OCI-M2 (cell line): ENCODE data around the gene PACS2.
"Not testable (repeated sequence)": the region's sequence is repeated elsewhere in the genome, so short reads cannot be mapped to it uniquely, and the experiment has no call there.

Source experiments
- DNase-seq: peaks from one replicate; lab custom pipeline; 2025; ENCODE audit not compliant: unreplicated experiment; lab: John Stamatoyannopoulos, UW

Gene PACS2

GRCh38 chr14:105348169-105348944 lies 33.8 kb downstream of the PACS2 start:
- no peak for DNase-seq

- DNase-seq, result no peak
Observed at GRCh38 chr14:105348945-105349699, 34.6 kb downstream of the PACS2 start.

- DNase-seq, result no peak
Observed at GRCh38 chr14:105349992-105350391, 35.4 kb downstream of the PACS2 start.

GRCh38 chr14:105350450-105351244 lies 36.1 kb downstream of the PACS2 start:
- no peak for DNase-seq

DNA sequence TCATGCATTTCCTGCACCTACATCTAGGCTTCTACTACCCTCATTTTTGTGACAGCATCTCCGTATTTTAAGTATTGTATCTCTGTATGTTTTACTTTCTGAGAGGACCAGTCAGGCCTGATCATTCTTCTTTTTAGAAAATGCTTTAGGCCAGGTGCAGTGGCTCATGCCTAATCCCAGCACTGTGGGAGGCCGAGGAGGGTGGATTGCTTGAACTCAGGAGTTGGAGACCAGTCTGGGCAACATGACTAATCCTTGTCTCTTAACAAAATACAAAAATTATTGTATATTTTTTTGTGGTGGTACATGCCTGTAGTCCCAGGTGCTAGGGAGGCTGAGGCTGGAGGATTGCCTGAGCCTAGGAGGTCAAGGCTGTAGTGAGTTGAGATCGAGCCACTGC lies 36.9 kb downstream of the PACS2 start:
- DNase-seq, result no peak

DNA sequence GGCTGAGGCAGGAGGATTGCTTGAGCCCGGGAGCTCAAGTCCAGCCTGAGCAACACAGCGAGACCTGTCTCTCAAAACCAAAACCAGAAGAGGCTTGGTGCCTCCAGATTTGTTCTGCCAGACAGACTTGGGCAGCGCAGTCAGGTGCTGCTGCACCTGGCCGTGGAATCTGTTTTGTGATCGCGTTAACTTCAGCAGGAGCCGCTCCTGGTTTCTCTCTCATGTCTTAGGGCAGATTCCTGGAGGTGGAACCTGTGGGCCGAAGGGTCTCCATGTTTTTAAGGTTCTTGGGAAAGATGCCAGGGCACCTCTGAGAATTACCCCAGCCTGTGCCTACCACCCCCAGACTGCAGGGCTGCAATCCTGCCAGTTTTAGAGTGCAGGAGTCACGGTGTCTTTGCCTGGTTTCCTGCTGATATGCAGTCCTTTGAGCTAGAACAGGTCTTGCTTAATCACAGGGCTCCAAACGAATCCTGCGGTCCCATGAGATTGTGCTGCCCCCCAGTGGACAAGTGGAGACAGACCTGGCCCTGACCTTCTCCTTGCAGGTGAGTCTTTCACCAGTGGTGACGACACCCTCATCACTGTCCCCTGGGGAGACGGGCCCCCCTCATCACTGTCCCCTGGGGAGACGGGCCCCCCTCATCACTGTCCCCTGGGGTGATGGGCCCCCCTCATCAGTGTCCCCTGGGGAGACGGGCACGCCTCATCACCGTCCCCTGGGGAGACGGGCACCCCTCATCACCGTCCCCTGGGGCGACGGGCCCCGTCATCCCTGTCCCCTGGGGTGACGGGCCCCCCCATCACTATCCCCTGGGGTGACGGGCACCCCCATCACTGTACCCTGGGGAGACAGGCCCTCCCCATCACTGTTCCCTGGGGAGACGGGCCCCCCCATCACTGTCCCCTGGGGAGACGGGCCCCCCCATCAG lies 37.6 kb downstream of the PACS2 start:
- peak; percentile 20 for DNase-seq

DNA sequence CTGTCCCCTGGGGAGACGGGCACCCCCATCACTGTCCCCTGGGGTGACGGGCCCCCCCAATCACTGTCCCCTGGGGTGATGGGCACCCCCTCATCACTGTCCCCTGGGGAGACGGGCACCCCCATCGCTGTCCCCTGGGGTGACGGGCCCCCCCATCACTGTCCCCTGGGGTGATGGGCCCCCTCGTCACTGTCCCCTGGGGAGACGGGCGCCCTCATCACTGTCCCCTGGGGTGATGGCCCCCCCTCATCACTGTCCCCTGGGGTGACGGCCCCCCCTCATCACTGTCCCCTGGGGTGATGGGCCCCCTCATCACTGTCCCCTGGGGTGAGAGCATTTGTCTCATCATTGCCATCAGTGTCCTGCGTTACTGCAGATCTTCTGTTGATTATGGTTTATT lies 38.6 kb downstream of the PACS2 start:
- no peak for DNase-seq

DNA sequence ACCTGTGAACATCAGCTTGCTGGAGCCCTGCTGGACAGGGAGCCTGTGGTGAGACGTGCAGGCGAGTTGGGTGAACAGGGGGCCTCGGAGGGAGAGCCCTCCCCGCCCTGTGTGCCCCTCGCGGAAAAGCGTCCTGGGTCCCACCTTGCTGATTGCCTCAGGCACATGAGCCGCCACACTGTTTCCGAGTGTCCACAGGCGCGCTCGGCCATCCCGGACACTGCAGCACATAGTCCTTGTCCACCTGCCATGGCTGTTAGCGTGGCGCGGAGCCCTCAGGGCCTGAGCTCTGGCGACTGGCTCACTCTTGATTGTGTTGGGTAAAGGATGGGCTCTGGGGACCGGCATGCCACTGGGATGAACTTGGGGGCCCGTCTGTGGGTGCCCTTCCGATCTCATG lies 40.0 kb downstream of the PACS2 start:
- no peak for DNase-seq

DNA sequence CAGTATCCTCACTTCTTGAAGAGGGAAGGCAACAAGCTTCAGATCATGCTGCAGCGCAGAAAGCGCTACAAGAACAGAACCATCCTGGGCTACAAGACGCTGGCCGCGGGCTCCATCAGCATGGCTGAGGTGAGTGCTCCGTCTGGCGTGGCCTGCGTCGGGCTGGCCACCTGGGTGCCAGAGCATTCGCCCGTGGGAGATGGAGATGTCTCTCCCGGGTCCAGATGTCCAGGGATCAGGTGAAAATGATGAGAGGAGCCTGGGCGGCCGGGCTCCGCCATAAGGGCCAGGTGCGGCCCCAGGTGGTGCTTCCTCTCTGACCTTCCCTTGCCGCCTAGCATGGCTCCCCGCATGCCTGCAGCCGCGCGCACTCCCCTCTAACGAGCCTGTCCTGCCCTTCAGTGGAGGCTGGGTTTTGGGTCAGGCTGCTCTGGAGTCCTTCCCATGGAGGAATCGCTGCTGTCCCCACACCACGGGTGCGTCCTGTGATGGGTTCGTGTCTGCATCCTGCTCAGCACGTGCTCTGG lies 40.6 kb downstream of the PACS2 start:
- no peak for DNase-seq

DNA sequence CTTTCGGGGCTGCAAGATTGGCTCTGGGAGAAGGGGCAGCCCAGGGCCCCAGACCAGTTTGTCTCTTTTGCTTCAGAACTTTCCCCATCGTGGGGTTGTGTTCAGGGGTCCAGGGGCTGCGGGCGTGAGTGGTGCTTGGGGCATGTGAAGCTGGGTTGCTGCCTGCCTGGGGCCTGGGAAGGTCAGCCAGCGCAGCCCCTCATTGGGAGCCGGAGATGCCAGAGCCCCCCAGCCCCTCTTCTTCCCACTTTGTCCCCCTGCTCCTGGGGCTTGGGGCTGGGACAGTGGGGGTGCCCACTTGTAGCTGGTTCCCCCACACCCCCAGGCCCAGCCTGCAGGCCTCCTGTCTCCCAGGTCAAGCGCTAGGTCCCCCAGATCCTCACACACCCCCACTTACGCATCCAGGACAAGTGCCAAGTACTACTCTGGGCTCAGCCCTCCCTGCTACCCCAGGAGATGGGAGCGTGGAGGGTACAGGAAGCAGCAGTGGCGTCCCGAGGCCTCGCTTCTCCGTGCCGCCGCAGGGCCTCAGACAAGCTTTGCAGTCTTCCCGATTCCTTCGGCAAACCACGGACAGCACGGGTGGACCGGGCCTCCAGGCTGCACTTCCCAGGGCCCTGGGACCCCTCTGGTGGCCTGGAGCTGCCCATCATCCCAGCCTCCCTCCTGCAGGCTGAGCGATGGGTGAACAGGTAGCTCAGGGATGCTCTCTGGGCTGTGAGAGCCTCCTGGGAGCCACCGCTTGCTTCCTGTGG lies 41.5 kb downstream of the PACS2 start:
- no peak for DNase-seq

GRCh38 chr14:105356927-105357326 lies 42.4 kb downstream of the PACS2 start:
- no peak for DNase-seq

DNA sequence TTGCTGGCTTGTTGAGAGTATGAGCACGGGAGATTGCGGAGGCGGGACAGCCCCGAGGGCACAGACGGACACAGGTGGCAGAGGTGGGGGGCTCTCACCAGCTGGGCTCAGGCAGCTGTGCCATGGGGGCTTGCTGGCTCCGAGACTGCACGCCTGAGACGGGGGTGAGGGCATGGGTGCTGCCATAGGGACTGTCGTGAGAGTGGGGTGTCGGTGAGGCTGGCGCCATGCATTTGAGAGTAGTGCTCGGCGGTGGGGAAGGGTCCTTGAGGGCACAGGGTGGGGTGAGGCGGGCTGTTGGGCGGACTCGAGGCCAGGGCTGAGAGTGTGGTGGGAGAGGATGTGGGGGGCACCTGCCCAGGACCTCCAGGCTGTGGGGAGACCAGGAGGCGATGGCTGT lies 43.1 kb downstream of the PACS2 start:
- DNase-seq, result no peak

DNA sequence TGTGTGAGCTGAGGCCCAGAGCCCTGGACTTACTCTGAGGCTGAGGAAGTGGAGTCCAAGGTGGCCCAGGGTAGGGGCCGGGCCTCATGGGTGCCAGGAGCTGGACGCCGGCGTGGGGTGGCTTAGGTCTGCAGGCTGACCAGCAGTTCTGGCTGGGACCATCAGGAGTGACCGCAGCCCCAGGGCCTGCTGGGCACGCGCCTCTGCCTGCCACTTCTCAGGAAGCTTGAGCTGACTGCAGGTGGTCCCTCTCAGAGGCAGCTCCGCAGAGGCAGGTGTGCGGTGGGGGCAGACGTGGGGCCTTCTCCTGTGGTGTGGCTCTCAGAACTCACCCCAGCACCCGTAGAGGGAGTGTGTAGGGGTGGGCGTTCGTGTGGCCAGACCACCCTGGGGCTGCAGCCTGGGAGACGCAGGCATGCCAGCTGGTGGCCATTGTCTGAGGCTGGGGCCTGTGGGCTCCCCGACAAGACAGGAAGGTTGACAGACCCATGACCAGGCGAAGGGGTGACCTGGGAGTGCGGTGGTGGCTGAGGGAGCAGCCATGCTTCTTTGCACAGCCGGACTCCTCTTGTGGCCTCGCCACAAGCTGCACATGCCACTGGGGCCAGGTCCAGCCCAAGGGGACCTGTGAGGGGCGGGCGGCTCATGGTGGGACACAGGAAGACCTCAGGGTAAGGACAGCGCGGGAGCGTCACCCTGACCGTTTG lies 43.7 kb downstream of the PACS2 start:
- DNase-seq, result no peak

DNA sequence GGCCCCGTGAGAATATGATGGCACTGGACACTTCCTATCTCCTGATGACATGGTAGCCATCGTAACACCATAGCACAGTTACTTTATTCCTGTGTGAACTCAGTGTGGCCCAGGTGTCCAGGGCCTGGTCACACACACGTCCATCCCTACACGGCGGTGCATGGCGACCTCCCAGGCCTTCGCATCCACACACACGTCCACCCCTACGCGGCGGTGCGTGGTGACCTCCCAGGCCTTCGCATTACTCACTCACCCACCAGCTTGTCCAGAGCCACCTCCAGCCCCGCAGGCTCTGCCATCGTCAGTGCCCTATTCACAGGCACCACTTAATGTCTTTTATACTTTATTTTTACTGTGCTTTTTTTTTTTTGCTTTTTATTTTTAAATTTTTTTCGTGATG lies 44.4 kb downstream of the PACS2 start:
- DNase-seq, result no peak

DNA sequence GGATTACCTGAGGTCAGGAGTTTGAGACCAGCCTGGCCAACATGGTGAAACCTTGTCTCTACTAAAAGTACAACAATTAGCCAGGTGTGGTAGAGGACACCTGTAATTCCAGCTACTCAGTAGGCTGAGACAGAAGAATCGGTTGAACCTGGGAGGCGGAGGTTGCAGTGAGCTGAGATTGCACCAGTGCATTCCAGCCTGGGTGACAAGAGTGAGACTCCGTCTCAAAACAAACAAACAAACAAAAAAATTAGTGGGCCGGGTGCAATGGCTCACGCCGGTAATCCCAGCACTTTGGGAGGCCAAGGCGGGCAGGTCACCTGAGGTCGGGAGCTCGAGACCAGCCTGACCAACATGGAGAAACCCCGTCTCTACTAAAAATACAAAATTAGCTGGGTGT lies 46.9 kb downstream of the PACS2 start:
- not testable (repeated sequence) for DNase-seq

DNA sequence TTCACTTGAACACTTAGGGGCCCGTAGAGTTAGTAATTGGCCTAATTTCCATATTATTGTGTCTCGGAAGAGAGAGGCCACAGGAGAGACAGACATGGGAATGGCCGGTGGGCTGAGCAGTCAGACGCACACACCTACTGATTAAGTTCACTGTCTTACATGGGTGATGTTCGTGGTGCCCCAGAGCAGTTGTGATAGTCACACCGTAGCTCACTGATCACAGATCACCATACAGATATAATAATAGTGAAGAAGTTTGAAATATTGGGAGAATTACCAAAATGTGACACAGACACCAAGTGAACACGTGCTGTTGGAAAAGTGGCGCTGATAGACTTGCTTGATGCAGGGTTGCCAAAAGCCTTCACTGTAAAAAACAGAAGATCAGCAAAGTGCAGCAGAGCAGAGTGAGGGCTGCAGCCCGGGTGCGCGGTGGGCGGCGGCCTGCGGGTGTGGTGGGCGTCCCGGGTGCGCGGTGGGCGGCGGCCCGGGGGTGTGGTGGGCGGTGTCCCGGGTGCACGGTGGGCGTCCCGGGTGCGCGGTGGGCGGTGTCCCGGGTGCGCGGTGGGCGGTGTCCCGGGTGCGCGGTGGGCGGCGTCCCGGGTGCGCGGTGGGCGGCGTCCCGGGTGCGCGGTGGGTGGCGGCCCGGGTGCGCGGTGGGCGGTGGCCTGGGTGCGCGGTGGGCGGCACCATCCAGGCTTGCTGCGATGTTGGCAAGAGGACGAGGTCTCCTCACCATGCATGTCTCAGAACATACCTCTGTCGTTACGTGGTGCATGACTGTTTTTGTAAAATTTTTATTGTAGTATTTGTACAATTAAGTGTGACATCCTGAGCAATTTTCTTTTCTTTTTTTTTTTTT lies 49.5 kb downstream of the PACS2 start:
- no peak for DNase-seq

DNA sequence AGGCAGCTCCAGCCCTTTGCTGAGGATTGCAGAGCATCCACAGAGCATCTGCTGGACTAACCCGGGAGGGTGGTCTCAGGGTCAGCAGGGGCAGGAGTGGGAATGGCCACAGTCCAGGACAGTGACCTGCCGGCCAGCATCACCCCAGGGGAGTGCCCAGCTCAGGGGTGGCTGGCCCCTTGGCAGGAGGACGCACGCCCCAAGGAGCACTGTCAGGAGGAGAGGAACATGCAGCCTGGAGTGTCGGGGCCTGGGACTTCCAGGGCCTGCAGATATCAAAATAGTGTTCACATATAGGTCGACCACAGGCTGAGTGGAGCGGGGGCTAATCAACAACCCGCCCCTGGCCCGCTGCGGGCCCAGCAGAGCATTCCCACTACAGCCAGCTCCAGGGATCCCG lies 50.6 kb downstream of the PACS2 start:
- DNase-seq, result no peak

- no peak for DNase-seq
Observed at GRCh38 chr14:105365681-105366080, 51.1 kb downstream of the PACS2 start.
